ENCODE data around the gene EYS.

The EYS gene

DNA sequence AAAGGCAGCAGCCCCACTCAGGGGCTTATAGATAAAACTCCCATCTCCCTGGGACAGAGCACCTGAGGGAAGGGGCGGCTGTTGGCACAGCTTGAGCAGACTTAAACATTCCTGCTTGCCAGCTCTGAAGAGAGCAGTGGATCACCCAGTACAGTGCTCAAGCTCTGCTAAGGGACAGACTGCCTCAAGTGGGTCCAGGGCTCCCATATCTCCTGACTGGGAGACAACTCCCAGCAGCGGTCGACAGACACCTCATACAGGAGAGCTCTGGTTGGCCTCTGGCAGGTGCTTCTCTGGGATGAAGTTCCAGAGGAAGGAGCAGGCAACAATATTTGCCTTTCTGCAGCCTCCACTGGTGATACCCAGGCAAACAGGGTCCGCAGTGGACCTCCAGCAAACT is 810.1 kb downstream of the EYS start:
- H3K4me1 Mint-ChIP-seq: no peaks in the 10 kb centered on the region
- TF ChIP-seq, protein P1, sequence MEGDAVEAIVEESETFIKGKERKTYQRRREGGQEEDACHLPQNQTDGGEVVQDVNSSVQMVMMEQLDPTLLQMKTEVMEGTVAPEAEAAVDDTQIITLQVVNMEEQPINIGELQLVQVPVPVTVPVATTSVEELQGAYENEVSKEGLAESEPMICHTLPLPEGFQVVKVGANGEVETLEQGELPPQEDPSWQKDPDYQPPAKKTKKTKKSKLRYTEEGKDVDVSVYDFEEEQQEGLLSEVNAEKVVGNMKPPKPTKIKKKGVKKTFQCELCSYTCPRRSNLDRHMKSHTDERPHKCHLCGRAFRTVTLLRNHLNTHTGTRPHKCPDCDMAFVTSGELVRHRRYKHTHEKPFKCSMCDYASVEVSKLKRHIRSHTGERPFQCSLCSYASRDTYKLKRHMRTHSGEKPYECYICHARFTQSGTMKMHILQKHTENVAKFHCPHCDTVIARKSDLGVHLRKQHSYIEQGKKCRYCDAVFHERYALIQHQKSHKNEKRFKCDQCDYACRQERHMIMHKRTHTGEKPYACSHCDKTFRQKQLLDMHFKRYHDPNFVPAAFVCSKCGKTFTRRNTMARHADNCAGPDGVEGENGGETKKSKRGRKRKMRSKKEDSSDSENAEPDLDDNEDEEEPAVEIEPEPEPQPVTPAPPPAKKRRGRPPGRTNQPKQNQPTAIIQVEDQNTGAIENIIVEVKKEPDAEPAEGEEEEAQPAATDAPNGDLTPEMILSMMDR (IDR thresholded peaks at IDR 0.05; ENCODE audit: unreplicated experiment in 3 of 3): no peak
- H3K36me3 Mint-ChIP-seq (ENCODE audit: low read depth): no peaks in the 10 kb centered on the region
- H3K4me3 Mint-ChIP-seq: no peak overlapping the region
- no peak overlapping the region for H3K27ac Mint-ChIP-seq
- no peaks in the 10 kb centered on the region for H3K27me3 Mint-ChIP-seq (ENCODE audit: low read depth)
- peaks cover 9% of the 10 kb centered on the region for H3K9me3 Mint-ChIP-seq

- no peak overlapping the region for H3K4me3 Mint-ChIP-seq
- no peak overlapping the region for H3K27ac Mint-ChIP-seq
- TF ChIP-seq, protein P1 (IDR thresholded peaks at IDR 0.05; ENCODE audit: unreplicated experiment in 3 of 3): no peak
- H3K36me3 Mint-ChIP-seq (ENCODE audit: low read depth): no peaks in the 10 kb centered on the region
- no peaks in the 10 kb centered on the region for H3K27me3 Mint-ChIP-seq (ENCODE audit: low read depth)
- H3K4me1 Mint-ChIP-seq: no peaks in the 10 kb centered on the region
- peaks cover 9% of the 10 kb centered on the region for H3K9me3 Mint-ChIP-seq
Observed at GRCh38 chr6:64895945-64896344, 811.1 kb downstream of the EYS start.

DNA sequence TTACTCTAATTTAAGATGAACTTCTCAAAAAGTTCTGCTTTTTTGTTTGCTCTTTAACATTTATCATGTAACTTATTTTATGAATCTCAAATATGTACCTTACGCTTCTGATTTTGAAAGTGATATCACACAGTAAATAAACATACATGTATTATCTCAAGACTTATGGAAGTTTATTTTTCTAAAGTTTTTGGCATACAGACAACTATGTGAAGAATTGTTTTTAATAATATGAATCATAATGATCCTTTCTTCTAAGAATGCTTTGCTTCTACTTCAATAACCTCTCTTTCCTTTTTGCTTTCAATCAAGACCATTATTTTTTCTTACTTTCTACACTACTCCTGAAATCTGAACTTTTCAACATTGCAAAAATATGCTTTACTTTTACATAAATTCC is 816.4 kb downstream of the EYS start:
- Mint-ChIP-seq H3K4me3 (no peak overlapping the region), H3K27ac (no peak overlapping the region), H3K9me3 (no peaks in the 10 kb centered on the region), H3K36me3 (ENCODE audit: low read depth) (no peaks in the 10 kb centered on the region), H3K27me3 (ENCODE audit: low read depth) (peaks cover 5% of the 10 kb centered on the region), H3K4me1 (peaks cover 7% of the 10 kb centered on the region)
- TF ChIP-seq, protein P1 (IDR thresholded peaks at IDR 0.05; ENCODE audit: unreplicated experiment in 3 of 3): no peak

GRCh38 chr6:64889144-64889543 is 817.9 kb downstream of the EYS start:
- TF ChIP-seq, protein P1 (IDR thresholded peaks at IDR 0.05; ENCODE audit: unreplicated experiment in 3 of 3): no peak
- no peak overlapping the region for H3K4me3 Mint-ChIP-seq
- no peak overlapping the region for H3K27ac Mint-ChIP-seq
- peaks cover 7% of the 10 kb centered on the region for H3K4me1 Mint-ChIP-seq
- no peaks in the 10 kb centered on the region for H3K36me3 Mint-ChIP-seq (ENCODE audit: low read depth)
- H3K27me3 Mint-ChIP-seq (ENCODE audit: low read depth): peaks cover 5% of the 10 kb centered on the region
- no peaks in the 10 kb centered on the region for H3K9me3 Mint-ChIP-seq

GRCh38 chr6:64874776-64875175 is 832.2 kb downstream of the EYS start:
- TF ChIP-seq, protein P1 (IDR thresholded peaks at IDR 0.05; ENCODE audit: unreplicated experiment in 3 of 3): no peak
- no peak overlapping the region for H3K4me3 Mint-ChIP-seq
- H3K36me3 Mint-ChIP-seq (ENCODE audit: low read depth): no peaks in the 10 kb centered on the region
- H3K9me3 Mint-ChIP-seq: no peaks in the 10 kb centered on the region
- no peaks in the 10 kb centered on the region for H3K4me1 Mint-ChIP-seq
- H3K27ac Mint-ChIP-seq: no peak overlapping the region
- H3K27me3 Mint-ChIP-seq (ENCODE audit: low read depth): no peaks in the 10 kb centered on the region

GRCh38 chr6:64872633-64873032 is 834.4 kb downstream of the EYS start:
- H3K4me1 Mint-ChIP-seq: no peaks in the 10 kb centered on the region

More at GRCh38 chr6:64872633-64873032, 834.4 kb downstream of the EYS start:
- Mint-ChIP-seq H3K9me3 (no peaks in the 10 kb centered on the region), H3K27ac (no peak overlapping the region), H3K4me3 (no peak overlapping the region), H3K27me3 (ENCODE audit: low read depth) (no peaks in the 10 kb centered on the region), H3K36me3 (ENCODE audit: low read depth) (no peaks in the 10 kb centered on the region)
- TF ChIP-seq, protein P1 (IDR thresholded peaks at IDR 0.05; ENCODE audit: unreplicated experiment in 3 of 3): no peak

Measured in nephron (organoid).